C4-2B (cell line): ENCODE results near the gene ACVR2A.

Experiments used
- H3K27ac ChIP-seq: fragments of 450-650 bp; 2 replicates; pipeline ENCODE4 v1.5.1; 2017
- ZFX ChIP-seq: fragments of 450-650 bp; IDR thresholded peaks from 2 replicates; pipeline ENCODE4 v1.6.1; 2017
- TF ChIP-seq, protein P1 (sequence below): fragments of 450-650 bp; conservative IDR thresholded peaks from 2 replicates; pipeline ENCODE4 v1.5.1; 2017; ENCODE audit warnings: mild to moderate bottlenecking

ACVR2A gene

DNA sequence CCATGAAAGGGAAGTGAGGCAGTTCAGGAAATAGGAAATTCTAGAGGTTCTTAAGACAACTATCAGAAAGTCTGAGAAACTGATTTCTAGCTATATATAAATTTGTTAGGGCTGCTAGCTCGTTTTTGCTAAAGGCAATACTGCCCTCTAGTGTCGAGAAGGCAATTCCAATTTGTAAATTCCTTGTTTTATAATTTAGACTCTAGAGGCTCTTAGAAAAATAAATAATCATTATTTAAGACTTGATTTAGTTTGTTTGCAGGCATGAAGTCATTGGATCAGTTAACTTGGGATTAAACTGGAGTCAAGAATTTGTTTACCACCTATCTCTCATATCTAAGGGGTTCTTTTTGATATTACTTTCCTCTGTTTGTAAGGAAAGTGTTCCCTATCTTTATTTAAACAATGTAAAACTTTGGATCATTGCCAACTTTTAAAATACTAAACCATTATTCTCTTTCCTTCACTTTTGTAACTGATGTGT, 66.2 kb downstream of the ACVR2A start:
- no peak overlapping the region for H3K27ac ChIP-seq
- TF ChIP-seq, protein P1, sequence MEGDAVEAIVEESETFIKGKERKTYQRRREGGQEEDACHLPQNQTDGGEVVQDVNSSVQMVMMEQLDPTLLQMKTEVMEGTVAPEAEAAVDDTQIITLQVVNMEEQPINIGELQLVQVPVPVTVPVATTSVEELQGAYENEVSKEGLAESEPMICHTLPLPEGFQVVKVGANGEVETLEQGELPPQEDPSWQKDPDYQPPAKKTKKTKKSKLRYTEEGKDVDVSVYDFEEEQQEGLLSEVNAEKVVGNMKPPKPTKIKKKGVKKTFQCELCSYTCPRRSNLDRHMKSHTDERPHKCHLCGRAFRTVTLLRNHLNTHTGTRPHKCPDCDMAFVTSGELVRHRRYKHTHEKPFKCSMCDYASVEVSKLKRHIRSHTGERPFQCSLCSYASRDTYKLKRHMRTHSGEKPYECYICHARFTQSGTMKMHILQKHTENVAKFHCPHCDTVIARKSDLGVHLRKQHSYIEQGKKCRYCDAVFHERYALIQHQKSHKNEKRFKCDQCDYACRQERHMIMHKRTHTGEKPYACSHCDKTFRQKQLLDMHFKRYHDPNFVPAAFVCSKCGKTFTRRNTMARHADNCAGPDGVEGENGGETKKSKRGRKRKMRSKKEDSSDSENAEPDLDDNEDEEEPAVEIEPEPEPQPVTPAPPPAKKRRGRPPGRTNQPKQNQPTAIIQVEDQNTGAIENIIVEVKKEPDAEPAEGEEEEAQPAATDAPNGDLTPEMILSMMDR = peak; percentile 79
- TF ChIP-seq ZFX = no peak

DNA sequence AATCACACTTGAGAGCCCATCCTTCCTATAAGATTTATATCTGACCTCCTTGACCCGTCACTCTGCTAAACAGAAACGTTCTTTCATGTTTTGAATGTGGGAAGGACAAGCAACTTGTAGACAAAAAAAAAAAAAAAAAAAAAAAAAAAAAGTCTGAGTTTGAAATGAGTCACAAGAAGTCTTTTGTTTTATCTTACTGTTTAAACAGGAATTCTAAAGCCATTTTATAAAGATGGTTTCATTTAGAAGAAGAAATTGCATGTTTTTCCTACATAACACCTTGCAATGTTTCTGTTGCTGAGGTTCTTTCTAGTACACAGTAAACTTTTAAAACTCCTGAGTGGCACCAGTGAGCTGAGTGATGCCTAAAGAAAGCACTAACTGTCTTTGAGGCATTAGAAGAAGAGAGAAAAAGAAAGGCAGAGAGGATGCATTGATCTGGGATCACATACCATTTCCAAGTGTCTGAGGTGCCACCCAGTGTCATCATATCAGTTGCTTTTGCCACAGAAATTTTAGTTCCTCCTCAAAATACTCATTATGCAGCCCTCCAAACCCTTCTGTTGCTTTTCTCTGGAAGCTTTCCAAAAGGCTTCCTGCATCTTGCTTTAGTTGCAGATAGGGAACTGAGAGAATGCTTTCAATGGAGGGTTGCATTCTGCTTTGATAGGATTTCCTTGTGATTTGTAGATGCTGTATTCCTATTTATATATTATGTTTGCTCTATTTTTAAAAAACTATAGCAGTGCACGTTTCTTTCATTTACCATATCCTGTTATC, 69.1 kb downstream of the ACVR2A start:
- H3K27ac ChIP-seq = no peak overlapping the region

DNA sequence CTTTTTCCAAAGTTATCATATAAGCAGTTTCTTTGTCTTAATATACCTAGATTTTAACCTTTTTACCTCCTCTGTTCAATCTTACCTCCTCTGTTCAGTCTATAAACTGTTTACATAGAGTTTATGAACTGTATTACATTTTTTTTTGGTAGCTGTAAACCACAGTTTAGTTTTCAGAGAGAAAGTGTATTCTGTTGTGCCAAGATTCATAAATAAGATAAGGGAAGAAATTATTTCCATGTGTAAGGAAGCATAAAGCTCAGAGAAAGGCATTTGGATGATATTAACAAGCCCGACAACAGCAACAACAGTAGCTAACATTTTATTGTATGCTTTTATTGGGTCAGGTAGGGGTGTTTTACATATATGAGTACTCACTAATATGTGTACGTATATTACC, 71.2 kb downstream of the ACVR2A start:
- no peak overlapping the region for H3K27ac ChIP-seq
- TF ChIP-seq, protein P1 = no peak
- TF ChIP-seq ZFX = no peak

More for the DNA sequence above, 69.1 kb downstream of the ACVR2A start:
- TF ChIP-seq ZFX = no peak
- TF ChIP-seq, protein P1 = no peak

DNA sequence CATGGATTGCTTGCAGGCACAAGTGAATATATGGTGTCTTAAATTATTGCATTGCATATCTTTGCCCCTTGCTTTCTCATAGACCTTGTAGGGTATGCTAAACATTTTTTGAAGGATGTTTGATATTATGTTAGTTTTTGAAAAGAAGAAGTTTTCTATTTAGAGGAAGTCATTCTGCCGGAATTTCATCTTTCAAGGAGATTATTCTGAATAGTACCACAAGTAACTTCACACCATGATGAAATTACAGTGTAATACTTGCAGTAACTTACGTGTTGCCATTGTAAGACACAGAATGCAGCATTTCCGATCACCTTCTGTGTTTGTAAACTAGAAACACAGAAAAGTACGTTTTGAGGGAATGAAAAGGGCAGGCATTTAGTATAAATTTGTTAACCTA, 71.9 kb downstream of the ACVR2A start:
- H3K27ac ChIP-seq = no peak overlapping the region
- TF ChIP-seq, protein P1 = no peak
- no peak for TF ChIP-seq ZFX

DNA sequence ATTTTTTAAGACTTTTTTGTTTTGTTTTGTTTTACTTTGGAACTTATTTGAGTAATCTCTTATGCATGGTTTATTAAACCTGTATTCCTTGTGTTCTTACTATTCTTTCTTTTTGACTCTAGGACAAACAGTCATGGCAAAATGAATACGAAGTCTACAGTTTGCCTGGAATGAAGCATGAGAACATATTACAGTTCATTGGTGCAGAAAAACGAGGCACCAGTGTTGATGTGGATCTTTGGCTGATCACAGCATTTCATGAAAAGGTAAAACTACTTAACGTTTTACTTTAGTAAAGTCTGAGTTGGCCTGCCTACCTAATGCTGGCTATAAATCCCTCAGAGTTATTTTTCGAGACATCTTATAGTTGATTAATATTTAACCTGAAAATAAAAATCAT, 72.3 kb downstream of the ACVR2A start:
- no peak overlapping the region for H3K27ac ChIP-seq
- no peak for TF ChIP-seq ZFX
- TF ChIP-seq, protein P1 = no peak

DNA sequence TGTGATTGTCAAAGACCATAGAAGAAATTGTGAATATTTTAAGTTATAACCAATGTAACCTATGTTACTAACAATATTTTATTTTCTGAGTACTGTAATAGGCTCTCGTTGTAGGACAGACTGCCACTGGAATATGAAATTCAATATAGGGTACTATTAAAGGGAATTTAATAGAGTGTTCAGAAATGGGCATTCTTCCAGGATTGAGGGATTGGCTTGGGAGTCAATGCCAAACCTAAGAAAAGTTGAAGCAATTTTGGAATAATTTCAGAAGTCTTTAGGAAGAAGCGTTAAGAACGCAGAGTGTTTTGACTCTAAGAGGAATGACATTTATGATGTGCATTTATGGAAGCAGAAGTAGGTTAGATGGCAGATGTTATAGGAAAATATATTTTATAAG, 79.0 kb downstream of the ACVR2A start:
- TF ChIP-seq ZFX = no peak
- TF ChIP-seq, protein P1 = no peak
- H3K27ac ChIP-seq = no peak overlapping the region

DNA sequence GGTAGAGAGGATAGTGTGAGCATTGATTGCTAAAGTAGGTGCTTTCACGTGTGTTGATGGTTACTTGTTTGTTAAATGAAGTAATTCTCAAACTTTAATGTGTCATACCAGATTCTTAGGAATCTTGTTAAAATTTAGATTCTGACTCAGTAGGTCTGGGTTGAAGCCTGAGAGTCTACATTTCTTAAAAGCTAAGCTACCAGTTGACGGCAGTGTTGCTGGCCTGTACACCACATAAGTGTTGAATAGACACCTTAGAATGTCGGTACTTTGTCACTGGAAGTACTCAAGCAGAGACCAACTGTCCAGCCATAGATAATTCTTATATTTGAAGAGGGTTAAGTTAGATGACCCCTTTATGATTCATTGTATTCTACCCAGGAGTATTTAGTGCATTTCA, 79.8 kb downstream of the ACVR2A start:
- TF ChIP-seq, protein P1 = no peak
- TF ChIP-seq ZFX = no peak
- H3K27ac ChIP-seq = no peak overlapping the region
